Colon (tissue), 2 donors: ENCODE measurements around the gene KTI12.

ENCODE experiments used
- FAIRE-seq: peaks from 2 replicates; lab custom pipeline; 2012; peaks lifted over from hg19 to GRCh38; lab: Jason Lieb, UNC
- donor health status: control.
- donor health status: control.

The KTI12 gene

DNA sequence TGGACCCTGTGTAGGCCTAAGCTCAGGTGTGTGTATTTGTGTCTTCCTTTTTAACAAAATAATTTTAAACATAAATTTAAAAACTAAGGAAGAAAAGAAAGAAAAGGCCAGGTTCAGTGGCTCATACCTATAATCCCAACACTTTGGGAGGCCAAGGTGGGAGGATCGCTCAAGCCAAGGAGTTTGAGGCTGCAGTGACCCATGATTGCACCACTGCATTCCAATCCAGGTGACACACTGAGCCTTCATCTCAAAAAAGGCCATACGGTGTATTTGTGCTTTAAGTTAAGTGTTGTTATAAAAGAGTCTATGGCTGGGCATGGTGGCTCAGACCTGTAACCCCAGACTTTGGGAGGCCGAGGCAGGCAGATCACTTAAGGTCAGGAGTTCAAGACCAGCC, 51.4 kb downstream of the KTI12 start:
- FAIRE-seq = no peak
